ENCODE results near the gene AP1S2. TPM values are rescaled to one million over a fixed set of nuclear protein-coding genes. Genes with fewer than 3 reads are reported as not detected.

The AP1S2 gene
- total and polyA plus RNA-seq, 2 of the 8 experiments (the other 6 are each of a cell fraction or from before 2014, with no cell fraction given): 88.2 to 237 TPM

- no peak for DNase-seq (ENCODE audit: low read depth in 1 of 2, low spot score in 2 of 2)
- no peaks in the 10 kb centered on the region for H3K27me3 ChIP-seq (replicated peaks in 1 of 4; ENCODE audit: control insufficient read depth in 3 of 4, extremely low read depth in 1 of 4, insufficient read depth in 3 of 4, low read length in 3 of 4)
- no peak overlapping the region for H3K9ac ChIP-seq (replicated peaks in 1 of 4; ENCODE audit: extremely low read depth in 1 of 4, low read depth in 3 of 4, low read length in 3 of 4)
- H3K79me2 ChIP-seq (ENCODE audit: control insufficient read depth in 1 of 2, insufficient read depth in 2 of 2, low read length in 2 of 2): no peaks in the 10 kb centered on the region
- no peak overlapping the region for H3K14ac ChIP-seq (ENCODE audit: insufficient read length)
- no peaks in the 10 kb centered on the region for H3K79me1 ChIP-seq (ENCODE audit: low read depth, low read length)
- H3K18ac ChIP-seq (ENCODE audit: extremely low read depth, low read length): no peak overlapping the region
- no peak overlapping the region for H3K23ac ChIP-seq (ENCODE audit: insufficient read length)
- no peak overlapping the region for H2BK120ac ChIP-seq (replicated peaks; ENCODE audit: low read depth, low read length)
- CTCF ChIA-PET (ENCODE audit: partially characterized antibody): no interaction called here
- no peak for FAIRE-seq
- no peak overlapping the region for H4K91ac ChIP-seq (replicated peaks; ENCODE audit: insufficient read length, low read length)
- no peak overlapping the region for H3K27ac ChIP-seq (ENCODE audit: low read depth, low read length)
- H2BK5ac ChIP-seq (ENCODE audit: low read depth, low read length): no peak overlapping the region
- TF ChIP-seq POU5F1 (IDR thresholded peaks at IDR 0.05; ENCODE audit: low read depth, low read length) (no peak), CHD1 (IDR thresholded peaks at IDR 0.05; ENCODE audit: low read depth, low read length) (no peak), SIRT6 (IDR thresholded peaks at IDR 0.05; ENCODE audit: low read length) (no peak)
- POLR2A ChIA-PET (ENCODE audit: partially characterized antibody): no interaction called here
- H3K4me2 ChIP-seq (ENCODE audit: insufficient read depth in 1 of 2, low read depth in 2 of 2, low read length in 2 of 2): no peak overlapping the region
- H3K56ac ChIP-seq (replicated peaks; ENCODE audit: insufficient read length, low read depth, low read length): no peak overlapping the region
- H2BK12ac ChIP-seq (ENCODE audit: low read depth, low read length): no peak overlapping the region
- no peaks in the 10 kb centered on the region for H3K9me3 ChIP-seq (ENCODE audit: insufficient read depth in 2 of 2, low read depth in 1 of 2, low read length in 1 of 2)
- H2BK15ac ChIP-seq (ENCODE audit: low read length): no peak overlapping the region
- H4K8ac ChIP-seq (ENCODE audit: extremely low read depth, insufficient read depth, low read length): no peak overlapping the region
- no peaks in the 10 kb centered on the region for H4K20me1 ChIP-seq (replicated peaks in 1 of 2; ENCODE audit: control insufficient read depth in 1 of 2, insufficient read depth in 2 of 2, low read length in 2 of 2)
- 98% methylated on average over 4 of the region's 8 CpGs; no CpG with 5 or more reads in 1 of the 2 experiments for WGBS, 2 experiments (ENCODE audit: extremely low coverage in 1 of 2, insufficient coverage in 1 of 2, insufficient read length in 1 of 2, insufficient replicate concordance in 2 of 2, low coverage in 1 of 2, low lambda C conversion rate in 2 of 2, missing lambda C conversion rate in 1 of 2)
- H2AK5ac ChIP-seq (ENCODE audit: low read depth, low read length): no peak overlapping the region
- H3K23me2 ChIP-seq (ENCODE audit: low read depth, low read length): no peaks in the 10 kb centered on the region
- no peak overlapping the region for H3K4me3 ChIP-seq (ENCODE audit: extremely low read depth in 1 of 4, insufficient read depth in 2 of 4, low read depth in 3 of 4, low read length in 4 of 4)
- H3K36me3 ChIP-seq (ENCODE audit: control insufficient read depth in 2 of 4, insufficient read depth in 4 of 4, low read length in 3 of 4): peaks cover 2 to 22% (median 6%) of the 10 kb centered on the region in 4 experiments; a peak in 6 of 8 replicates
- H2AFZ ChIP-seq (ENCODE audit: low read length): no peak overlapping the region
- H3K4ac ChIP-seq (replicated peaks; ENCODE audit: insufficient read length, low read depth, low read length): no peak overlapping the region
- no peak overlapping the region for H2BK20ac ChIP-seq (ENCODE audit: low read length)
- H4K5ac ChIP-seq (ENCODE audit: insufficient read length, low read depth, low read length): no peak overlapping the region
- H3K4me1 ChIP-seq (replicated peaks in 1 of 4; ENCODE audit: control insufficient read depth in 3 of 4, insufficient read depth in 4 of 4, low read length in 3 of 4): peaks cover 1 to 10% (median 7%) of the 10 kb centered on the region in 4 experiments; a peak in 5 of 7 replicates
Observed at GRCh38 chrX:15812192-15812938, 42.2 kb downstream of the AP1S2 start.
